OCI-LY7 (cell line): ENCODE data around the gene FKBP2. TPM values are rescaled to one million over a fixed set of nuclear protein-coding genes. Genes with fewer than 3 reads are reported as not detected.

ENCODE experiments used
- BruUV-seq: library from RNA; stranded (reverse); fragments of 400-500 nt; replicated peaks from 2 replicates; lab custom pipeline; 2021; lab: Mats Ljungman, UMichigan
- CTCF ChIA-PET: fragments of 300-600 bp; sonication (Branson Sonifier 250); formaldehyde crosslinking; loops from one replicate; lab custom pipeline; 2022; ENCODE audit warnings: antibody characterized with exemption; ENCODE audit not compliant: unreplicated experiment; lab: Charles Lee
- POLR2A ChIA-PET: fragments of 300-600 bp; sonication (Branson Sonifier 250); formaldehyde crosslinking; loops from one replicate; lab custom pipeline; 2022; ENCODE audit warnings: antibody characterized with exemption; lab: Charles Lee
- DNase-seq: peaks from one replicate; pipeline ENCODE4 v3.0.0-alpha.2; 2015; ENCODE audit warnings: low spot score
- H2AFZ ChIP-seq: fragments of 200-600 bp; sonication (generic), shearing (Covaris generic); 2 replicates; pipeline ENCODE4 v1.6.1; 2014; ENCODE audit warnings: mild to moderate bottlenecking, antibody characterized with exemption, low read length, moderate library complexity
- H3K27ac ChIP-seq: fragments of 200-600 bp; sonication (generic); 2 replicates; pipeline ENCODE4 v1.5.1; 2014; ENCODE audit warnings: mixed run types, low read depth, mild to moderate bottlenecking, moderate library complexity, low read length, inconsistent platforms; ENCODE audit not compliant: poor library complexity, severe bottlenecking
- H3K36me3 ChIP-seq: fragments of 200-600 bp; sonication (generic); 2 replicates; pipeline ENCODE4 v1.6.1; 2014; ENCODE audit warnings: mild to moderate bottlenecking, antibody characterized with exemption, low read length, moderate library complexity, mixed read lengths; ENCODE audit not compliant: insufficient read depth
- H3K4me1 ChIP-seq: fragments of 200-600 bp; sonication (generic); 2 replicates; pipeline ENCODE4 v1.5.1; 2014; ENCODE audit warnings: mild to moderate bottlenecking, low read length; ENCODE audit not compliant: insufficient read depth, poor library complexity, severe bottlenecking
- H3K4me2 ChIP-seq: fragments of 200-600 bp; sonication (generic); 2 replicates; pipeline ENCODE4 v1.6.1; 2014; ENCODE audit warnings: mild to moderate bottlenecking, low read length
- H3K4me3 ChIP-seq: fragments of 200-600 bp; sonication (generic); 2 replicates; pipeline ENCODE4 v1.5.1; 2014; ENCODE audit warnings: mild to moderate bottlenecking, low read depth, low read length; ENCODE audit not compliant: poor library complexity, severe bottlenecking
- H3K79me2 ChIP-seq: fragments of 200-600 bp; sonication (generic); 2 replicates; pipeline ENCODE4 v1.6.1; 2016; ENCODE audit warnings: low read depth, mild to moderate bottlenecking, low read length, moderate library complexity, mixed read lengths; ENCODE audit not compliant: insufficient read depth
- H3K9me2 ChIP-seq: fragments of 200-600 bp; sonication (generic); 2 replicates; pipeline ENCODE4 v1.6.1; 2016; ENCODE audit warnings: mild to moderate bottlenecking, low read length, mixed read lengths; ENCODE audit not compliant: insufficient read depth
- H3K9me3 ChIP-seq: fragments of 200-600 bp; sonication (generic); 2 replicates; pipeline ENCODE4 v1.6.1; 2014; ENCODE audit warnings: mild to moderate bottlenecking, mixed run types, low read length, mixed read lengths
- H4K20me1 ChIP-seq: fragments of 200-600 bp; sonication (generic); 2 replicates; pipeline ENCODE4 v1.6.1; 2014; ENCODE audit warnings: mild to moderate bottlenecking, antibody characterized with exemption, low read length, moderate library complexity, mixed read lengths; ENCODE audit not compliant: insufficient read depth
- CTCF ChIP-seq: fragments of 200-600 bp; sonication (generic); conservative IDR thresholded peaks from 2 replicates; pipeline ENCODE4 v1.5.1; 2014; ENCODE audit warnings: mild to moderate bottlenecking, antibody characterized with exemption, low read length, moderate library complexity, mixed read lengths
- EZH2phosphoT487 ChIP-seq: fragments of 200-600 bp; sonication (generic); IDR thresholded peaks from 2 replicates; pipeline ENCODE4 v1.6.1; 2018; ENCODE audit warnings: low read depth, borderline replicate concordance, mild to moderate bottlenecking, mixed run types, antibody characterized with exemption, low read length, moderate library complexity, mixed read lengths
- intact Hi-C: fragments of 100-400 bp; cut with micrococcal nuclease; formaldehyde crosslinking; loops from one replicate; pipeline ENCODE4 v1.10.0; 2022; ENCODE audit not compliant: unreplicated experiment
- total RNA-seq, 2 experiments: library from RNA; depleted of rRNA in 1 of 2; stranded (reverse); fragments of >200 nt in 1 of 2; shearing (Covaris generic) in 1 of 2; gene quantifications; 2 replicates each; pipeline ENCODE4 v1.2.3, GENCODE V29; 2014 to 2022

FKBP2 gene
- total RNA-seq, 2 experiments from 2014 or later, result 45.5 to 57.3 TPM

DNA sequence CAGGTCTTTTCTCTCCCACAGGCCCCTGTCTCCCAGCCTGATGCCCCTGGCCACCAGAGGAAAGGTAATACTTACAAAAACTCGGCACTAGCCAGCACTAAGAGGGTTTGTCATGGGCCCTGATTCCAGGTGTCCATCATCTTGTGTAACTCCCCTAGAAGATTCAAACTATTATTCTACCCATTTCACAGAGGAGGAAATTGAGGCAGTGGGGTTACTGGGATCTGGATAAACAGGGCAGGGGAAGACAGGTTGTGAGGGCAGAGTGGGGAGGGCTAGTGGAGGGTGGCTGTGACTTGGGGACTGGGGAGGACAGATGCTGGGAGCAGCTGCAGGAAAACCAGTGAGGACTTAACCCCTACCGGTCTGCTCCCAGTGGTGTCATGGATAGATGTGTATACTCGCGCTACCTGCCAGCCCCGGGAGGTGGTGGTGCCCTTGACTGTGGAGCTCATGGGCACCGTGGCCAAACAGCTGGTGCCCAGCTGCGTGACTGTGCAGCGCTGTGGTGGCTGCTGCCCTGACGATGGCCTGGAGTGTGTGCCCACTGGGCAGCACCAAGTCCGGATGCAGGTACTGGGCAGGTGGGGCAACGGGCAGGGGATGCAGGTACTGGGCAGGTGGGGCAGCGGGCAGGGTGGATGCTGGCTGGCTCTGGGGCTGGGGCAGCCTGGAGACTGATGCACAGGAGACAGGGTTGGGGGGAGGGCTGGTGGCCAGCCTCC lies 5.3 kb upstream of the FKBP2 start:
- Histone ChIP-seq H3K27ac (peak overlapping the region; percentile 33), H2AFZ (no peak overlapping the region), H3K4me3 (peak overlapping the region; percentile 74), H3K9me2 (no peaks in the 10 kb centered on the region), H3K4me2 (peak overlapping the region; percentile 82), H3K9me3 (no peaks in the 10 kb centered on the region), H3K36me3 (peaks cover 18% of the 10 kb centered on the region), H4K20me1 (no peaks in the 10 kb centered on the region), H3K4me1 (peaks cover 57% of the 10 kb centered on the region), H3K79me2 (no peaks in the 10 kb centered on the region; the same call in 1 of the 2 replicates)
- ChIA-PET CTCF (interaction anchor here (1.1 kb wide), 1 partner anchor 36 kb away, joined by 5 read pairs; no protein-coding TSS in a partner anchor), POLR2A (interaction anchor here (0.8 kb wide), 1 partner anchor 9 kb away, joined by 3 read pairs; no protein-coding TSS in a partner anchor)
- no peak for TF ChIP-seq EZH2phosphoT487
- no peak for TF ChIP-seq CTCF
- intact Hi-C loops, result no loop called here
- DNase-seq, result no peak
- BruUV-seq, result no TSS peak

- no peak overlapping the region for H3K27ac ChIP-seq
- H3K9me2 ChIP-seq, result no peaks in the 10 kb centered on the region
- POLR2A ChIA-PET, result no interaction called here
- DNase-seq, result no peak
- H3K4me1 ChIP-seq, result peaks cover 51% of the 10 kb centered on the region
- BruUV-seq, result no TSS peak
- H3K36me3 ChIP-seq, result peaks cover 20% of the 10 kb centered on the region
- no peak overlapping the region for H3K4me3 ChIP-seq
- CTCF ChIA-PET, result interaction anchor here (1.0 kb wide), 1 partner anchor 31 kb away, joined by 3 read pairs; the partner anchor contains the start of gene FERMT3
- no peak overlapping the region for H2AFZ ChIP-seq
- TF ChIP-seq EZH2phosphoT487 (no peak), CTCF (no peak)
- H3K79me2 ChIP-seq, result peaks cover 9% of the 10 kb centered on the region; the same call in 1 of the 2 replicates
- intact Hi-C loops, result no loop called here
- H4K20me1 ChIP-seq, result no peaks in the 10 kb centered on the region
- H3K9me3 ChIP-seq, result no peaks in the 10 kb centered on the region
- no peak overlapping the region for H3K4me2 ChIP-seq
Measured at GRCh38 chr11:64237484-64237951, 3.4 kb upstream of the FKBP2 start.

DNA sequence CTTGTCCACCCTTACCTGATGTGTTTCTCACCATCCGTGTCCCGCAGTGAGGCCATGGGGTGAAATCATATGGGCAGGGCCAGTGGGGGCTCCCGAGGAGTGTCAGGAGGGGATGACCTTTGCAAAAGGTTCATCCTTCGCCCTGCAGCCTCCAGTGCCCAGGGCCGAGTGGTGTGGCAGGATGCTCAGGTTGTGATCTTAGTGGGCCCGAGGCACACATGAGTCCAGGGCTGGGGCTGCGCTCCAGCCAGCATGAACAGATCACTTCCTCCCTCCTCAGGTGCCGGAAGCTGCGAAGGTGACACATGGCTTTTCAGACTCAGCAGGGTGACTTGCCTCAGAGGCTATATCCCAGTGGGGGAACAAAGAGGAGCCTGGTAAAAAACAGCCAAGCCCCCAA lies 2.8 kb upstream of the FKBP2 start:
- Histone ChIP-seq H3K4me1 (peaks cover 53% of the 10 kb centered on the region), H3K27ac (peak overlapping the region; percentile 91), H3K79me2 (peaks cover 11% of the 10 kb centered on the region; the same call in 1 of the 2 replicates), H3K36me3 (peaks cover 26% of the 10 kb centered on the region), H3K4me3 (no peak overlapping the region), H3K9me2 (no peaks in the 10 kb centered on the region), H2AFZ (no peak overlapping the region), H3K4me2 (no peak overlapping the region), H3K9me3 (no peaks in the 10 kb centered on the region), H4K20me1 (no peaks in the 10 kb centered on the region)
- ChIA-PET POLR2A (no interaction called here), CTCF (interaction anchor here (1.0 to 1.9 kb wide), 2 partner anchors 31 to 32 kb away, joined by 3 to 9 read pairs; partner anchors contain the start of gene FERMT3)
- DNase-seq, result no peak
- no peak for TF ChIP-seq EZH2phosphoT487
- no peak for TF ChIP-seq CTCF
- intact Hi-C loops, result no loop called here
- BruUV-seq, result no TSS peak
